ENCODE measurements around the gene PLAGL1.

The PLAGL1 gene

DNA sequence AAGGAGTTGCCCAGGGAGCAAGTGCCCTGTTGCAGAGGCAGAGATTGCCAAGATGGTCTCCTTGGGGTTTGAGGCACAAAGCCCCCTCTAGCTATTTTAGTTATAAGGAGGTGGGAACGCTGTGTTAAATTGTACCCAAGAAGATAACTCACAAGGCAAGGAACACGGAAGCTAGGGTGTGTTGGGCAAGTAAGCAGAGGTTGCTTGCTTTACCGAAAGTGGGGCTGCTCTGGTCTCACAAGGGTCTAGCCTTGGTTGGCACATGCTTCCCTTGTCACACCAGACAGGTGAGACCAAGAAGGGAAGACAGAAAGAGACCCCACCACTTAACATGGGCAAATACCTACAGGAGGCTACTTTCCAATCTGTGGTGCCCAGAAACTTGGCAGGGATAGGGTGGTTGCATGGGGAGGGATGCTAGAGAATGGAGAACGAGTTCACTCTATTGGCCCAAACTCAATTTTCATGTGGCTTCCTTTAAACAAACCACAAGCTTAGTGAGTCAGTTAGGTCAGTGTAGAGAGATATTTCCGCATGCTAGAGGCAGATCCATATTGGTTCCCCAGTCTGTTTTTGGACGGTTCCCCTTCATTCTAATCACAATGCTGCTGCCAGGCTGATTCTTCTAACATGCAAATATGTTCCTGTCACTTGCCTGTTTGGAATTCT is 42.4 kb downstream of the PLAGL1 start:
- peak; percentile 29 to 31 for DNase-seq (ENCODE audit: low read depth in 2 of 2)

DNA sequence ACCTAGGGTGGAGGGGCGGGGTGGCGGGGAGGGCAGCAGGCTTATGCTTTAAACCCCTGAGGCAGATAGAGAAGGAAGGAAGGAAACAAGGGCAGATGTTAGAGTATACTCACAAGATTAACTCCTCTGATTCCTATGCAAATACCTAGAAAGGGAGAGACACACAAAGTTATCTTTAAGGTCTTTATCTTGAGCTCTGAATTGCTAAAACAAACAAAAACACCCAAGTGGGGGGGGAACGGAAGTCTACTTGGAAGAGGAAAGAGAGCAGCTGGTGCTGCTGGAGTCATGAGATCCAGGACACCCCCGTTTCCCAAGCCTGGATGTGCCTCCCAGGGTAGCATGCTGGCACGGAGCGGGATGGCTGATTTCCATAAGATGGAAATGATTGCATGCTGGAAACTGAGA is 43.4 kb downstream of the PLAGL1 start:
- DNase-seq (ENCODE audit: low read depth in 2 of 2) = no peak

DNA sequence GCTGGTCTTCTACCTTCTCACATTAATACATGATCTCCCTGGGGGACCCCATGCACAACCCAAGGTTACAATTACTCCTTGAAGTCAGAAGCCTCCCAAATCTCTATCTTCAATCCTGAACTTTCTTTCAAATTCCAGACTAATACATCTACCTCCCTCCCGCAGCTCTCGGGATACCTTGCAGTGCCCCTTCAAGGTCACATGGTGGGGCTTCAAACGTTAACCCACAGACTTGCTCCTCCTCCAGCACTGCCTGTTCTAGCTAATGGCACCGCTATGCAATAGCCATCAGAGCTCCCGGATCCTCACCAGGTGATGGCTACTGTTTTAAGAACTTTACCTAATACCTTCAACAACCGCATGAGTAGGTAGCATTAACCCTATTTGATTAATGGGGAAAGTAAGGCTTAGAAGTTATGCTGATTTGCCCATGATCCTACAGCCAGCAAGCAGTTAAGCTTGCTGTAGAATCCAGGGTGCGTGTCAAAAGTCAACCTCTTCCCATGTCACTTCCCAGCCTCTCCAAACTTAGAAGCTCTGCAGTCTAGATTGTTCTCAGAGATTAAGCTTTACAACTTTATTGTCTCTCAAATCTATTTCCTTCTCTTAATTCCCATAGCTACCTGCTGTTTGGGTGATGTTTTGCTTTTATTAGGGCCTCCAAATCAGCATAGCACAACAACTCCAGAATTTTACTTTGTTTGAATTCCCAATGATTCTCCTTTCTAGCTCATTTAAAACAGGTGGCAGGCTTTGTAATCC is 44.7 kb downstream of the PLAGL1 start:
- no peak for DNase-seq (ENCODE audit: low read depth in 2 of 2)

GRCh38 chr6:143961886-143962878 is 45.9 kb downstream of the PLAGL1 start:
- peak; percentile 33 to 46 for DNase-seq (ENCODE audit: low read depth in 2 of 2)

GRCh38 chr6:143961066-143961465 is 47.0 kb downstream of the PLAGL1 start:
- no peak for DNase-seq (ENCODE audit: low read depth in 2 of 2)

DNA sequence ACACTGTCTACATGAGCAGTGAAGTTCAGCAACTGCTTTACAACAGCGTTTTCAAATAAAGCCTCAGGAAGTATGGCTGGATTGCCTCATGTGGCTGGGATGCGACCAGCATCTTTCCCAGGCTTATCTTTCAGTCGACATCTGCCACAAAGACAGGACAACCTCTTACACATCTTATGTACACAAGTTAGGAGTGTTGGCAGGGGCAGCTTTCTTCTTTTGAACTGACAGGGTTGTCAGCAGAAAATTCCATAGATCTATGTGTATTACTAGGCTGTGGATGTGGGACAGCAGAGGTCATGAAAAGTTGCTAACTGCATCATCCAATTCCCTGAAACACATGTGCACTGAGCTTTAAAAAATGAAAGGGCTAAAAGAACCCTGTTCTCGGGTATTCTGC is 48.1 kb downstream of the PLAGL1 start:
- DNase-seq (ENCODE audit: low read depth in 2 of 2) = no peak

GRCh38 chr6:143958839-143959399 is 49.1 kb downstream of the PLAGL1 start:
- no peak for DNase-seq (ENCODE audit: low read depth in 2 of 2)

DNA sequence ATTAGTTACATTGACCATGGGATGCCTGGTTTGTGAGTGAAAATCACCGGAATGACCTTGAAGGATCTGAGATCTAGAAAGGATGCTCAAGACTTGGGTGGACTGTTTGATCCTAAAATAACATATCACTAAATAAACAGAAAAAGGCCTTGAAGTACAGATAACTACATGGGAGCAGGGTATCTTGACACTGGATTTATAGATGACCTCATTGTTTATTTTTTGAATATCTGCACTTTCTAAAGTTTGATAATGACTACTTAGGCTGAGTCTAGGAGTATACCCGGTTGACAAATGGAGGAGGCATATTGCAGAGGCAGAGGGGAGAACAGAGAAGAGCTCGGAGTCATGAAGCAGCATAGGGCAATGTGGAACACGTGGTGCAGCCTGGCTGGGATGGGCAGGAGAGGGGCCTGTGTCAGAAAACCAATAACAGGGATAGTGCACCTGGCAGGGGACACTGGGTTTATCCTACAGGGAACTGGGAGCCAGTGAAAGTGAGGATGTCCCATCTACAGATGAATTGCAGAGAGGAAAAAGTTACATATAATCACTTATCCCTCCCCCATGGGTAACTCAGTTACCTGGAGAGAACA is 50.3 kb downstream of the PLAGL1 start:
- no peak for DNase-seq (ENCODE audit: low read depth in 2 of 2)

DNA sequence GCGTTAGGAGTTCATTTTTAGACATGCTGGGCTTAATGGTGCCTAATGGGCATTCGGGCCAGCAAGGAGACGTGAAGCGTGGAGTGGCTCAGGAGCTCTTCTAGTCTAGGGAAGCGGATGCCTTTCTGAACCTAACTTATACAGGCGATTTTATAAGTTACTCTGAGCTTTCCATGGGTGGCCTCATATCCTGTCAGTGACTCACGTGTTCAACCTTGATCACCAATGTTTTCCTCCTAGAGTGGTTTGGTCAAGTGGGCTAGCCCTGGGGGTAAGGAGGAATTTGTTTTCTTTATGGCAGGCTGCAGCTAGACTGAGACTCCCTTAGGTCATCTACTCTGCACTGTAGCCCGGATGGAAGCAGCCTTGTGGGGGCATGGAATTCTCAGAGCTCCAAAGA is 52.1 kb downstream of the PLAGL1 start:
- DNase-seq (ENCODE audit: low read depth in 2 of 2) = no peak

GRCh38 chr6:143953922-143954321 is 54.1 kb downstream of the PLAGL1 start:
- DNase-seq (ENCODE audit: low read depth in 2 of 2) = no peak

GRCh38 chr6:143952947-143953701 is 54.9 kb downstream of the PLAGL1 start:
- DNase-seq (ENCODE audit: low read depth in 2 of 2) = no peak

- DNase-seq (ENCODE audit: low read depth in 2 of 2) = no peak
Measured at GRCh38 chr6:143952060-143952778, 55.8 kb downstream of the PLAGL1 start.

GRCh38 chr6:143950875-143951274 is 57.2 kb downstream of the PLAGL1 start:
- DNase-seq (ENCODE audit: low read depth in 2 of 2) = no peak

DNA sequence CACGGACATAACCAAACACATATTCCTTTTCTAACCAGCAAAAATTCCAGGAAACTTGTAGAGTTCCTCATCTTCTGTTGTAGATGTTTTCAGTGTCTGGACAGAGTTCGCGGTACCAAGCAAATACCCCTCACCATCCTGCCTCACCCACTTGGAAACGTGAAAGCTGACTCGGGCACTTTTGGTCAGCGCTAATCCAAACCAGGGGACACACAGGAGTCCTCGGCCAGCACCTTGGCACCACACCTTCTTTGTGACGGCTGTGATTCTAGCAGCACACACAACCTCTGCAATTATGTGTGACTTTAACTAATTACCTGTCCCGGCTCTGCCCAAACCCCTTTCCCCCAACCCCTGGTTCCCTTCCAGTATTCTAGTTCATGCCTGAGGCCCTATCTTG is 58.1 kb downstream of the PLAGL1 start:
- no peak for DNase-seq (ENCODE audit: low read depth in 2 of 2)

DNA sequence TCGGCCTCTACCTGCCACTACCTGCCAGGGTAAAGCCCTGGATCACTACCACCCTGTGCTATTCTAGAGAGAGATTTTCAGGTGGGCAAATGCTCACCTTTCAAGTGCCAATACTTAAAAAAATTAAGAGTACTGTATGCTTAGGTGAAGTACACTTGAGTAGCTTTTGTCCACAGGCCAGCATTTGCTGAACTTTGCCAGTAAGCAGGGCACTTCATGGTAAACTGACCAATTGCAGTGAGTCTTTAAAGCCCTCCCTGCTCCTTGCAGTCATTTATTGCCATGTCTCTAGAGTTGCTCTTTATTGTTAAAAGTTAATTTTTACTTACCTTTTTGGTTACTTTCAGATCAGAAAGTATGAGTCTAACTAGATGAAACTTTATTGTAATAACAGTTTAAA is 58.5 kb downstream of the PLAGL1 start:
- DNase-seq (ENCODE audit: low read depth in 2 of 2) = no peak

DNA sequence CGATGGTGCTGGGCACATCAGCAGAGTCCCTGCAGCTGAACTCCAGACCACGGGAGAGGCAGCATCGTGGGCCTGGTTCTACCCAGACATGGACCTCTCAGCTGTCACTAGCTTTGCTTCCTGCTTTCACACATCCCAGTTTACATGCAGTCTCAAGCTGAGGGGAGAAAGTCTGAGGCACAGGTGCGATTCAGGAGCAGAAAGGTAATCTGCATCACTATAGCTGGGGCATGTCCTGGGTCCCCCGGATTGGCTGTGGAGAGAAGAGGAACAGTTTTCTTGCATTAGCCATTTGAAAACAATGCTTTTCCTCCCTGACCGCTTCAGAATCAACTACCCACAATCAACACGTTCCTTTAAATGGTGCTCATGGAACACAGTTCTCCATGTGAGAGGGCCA is 59.9 kb downstream of the PLAGL1 start:
- DNase-seq (ENCODE audit: low read depth in 2 of 2) = no peak

DNA sequence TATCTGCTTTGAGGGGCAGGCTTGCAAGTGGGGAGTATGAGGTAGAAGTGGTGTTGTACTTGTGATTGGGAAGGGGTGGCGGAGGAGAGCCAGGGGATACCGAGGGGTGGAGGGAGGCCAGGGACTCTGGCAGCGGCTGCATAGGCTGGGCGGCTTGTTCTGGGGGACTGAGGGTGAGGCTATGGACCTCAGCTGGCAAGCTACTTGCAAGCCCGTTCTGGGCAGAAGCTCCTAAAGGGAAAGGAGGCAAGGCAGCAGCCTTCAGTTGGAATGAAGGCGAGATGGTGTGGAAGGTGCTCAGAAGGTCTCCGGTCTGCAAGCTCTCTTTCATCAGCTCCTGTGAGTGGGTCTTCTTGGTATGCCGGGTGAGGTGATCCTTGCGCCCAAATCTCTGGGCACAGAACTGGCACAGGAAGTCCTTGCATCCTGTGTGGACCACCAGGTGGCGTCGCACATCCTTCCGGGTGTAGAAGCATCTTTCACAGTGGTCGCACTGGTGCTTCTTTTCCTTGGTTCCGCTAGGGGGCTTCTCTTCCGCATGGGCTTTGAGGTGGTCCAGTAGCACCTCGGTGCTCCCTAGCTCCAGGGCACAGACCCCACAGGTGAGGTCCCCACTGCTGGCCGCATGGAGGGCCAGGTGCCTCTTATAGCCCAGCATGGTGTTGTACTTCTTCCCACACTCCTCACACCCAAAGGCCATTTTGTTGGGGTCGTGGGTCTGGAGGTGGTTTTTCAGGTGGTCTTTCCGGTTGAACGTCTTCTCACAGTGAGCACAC is 66.0 kb downstream of the PLAGL1 start:
- DNase-seq (ENCODE audit: low read depth in 2 of 2) = peak; percentile 12 to 16

GRCh38 chr6:143940011-143940597 is 68.0 kb downstream of the PLAGL1 start:
- DNase-seq (ENCODE audit: low read depth in 2 of 2) = peak in 1 of 2 experiments; percentile 12

DNA sequence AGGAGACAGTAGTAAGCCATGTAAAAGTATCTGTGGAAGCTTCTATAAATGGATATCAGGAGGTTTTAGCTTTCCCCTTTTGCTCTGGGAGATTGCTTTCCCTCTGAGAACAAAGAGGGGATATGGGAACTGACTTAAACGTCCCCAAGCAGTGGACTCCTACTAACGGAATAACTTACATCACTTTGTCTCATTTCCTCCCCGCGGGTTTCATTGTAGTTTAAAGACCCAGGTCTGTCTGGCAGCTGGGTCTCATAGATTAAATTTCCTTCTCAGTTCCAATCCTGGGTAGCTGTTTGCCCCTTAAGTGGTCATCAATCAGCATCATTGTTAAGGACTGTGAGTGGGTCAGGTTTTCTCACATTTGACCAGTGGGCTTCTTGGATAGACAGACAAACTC is 68.7 kb downstream of the PLAGL1 start:
- DNase-seq (ENCODE audit: low read depth in 2 of 2) = no peak
